Caco-2 (cell line): ENCODE data around the gene SBF1. TPM values are rescaled to one million over a fixed set of nuclear protein-coding genes. Genes with fewer than 3 reads are reported as not detected.
A peak's percentile ranks its signal among the peaks of the same experiment; 100 is the strongest.

ENCODE experiments used
- BruUV-seq: library from RNA; stranded (reverse); fragments of 400-500 nt; replicated peaks from 2 replicates; lab custom pipeline; 2021; lab: Mats Ljungman, UMichigan
- CTCF ChIA-PET: fragments of 300-600 bp; sonication (Branson Sonifier 250); formaldehyde crosslinking; loops from one replicate; lab custom pipeline; 2022; ENCODE audit warnings: antibody characterized with exemption; lab: Charles Lee
- POLR2A ChIA-PET: fragments of 300-600 bp; sonication (Branson Sonifier 250); formaldehyde crosslinking; loops from one replicate; lab custom pipeline; 2022; ENCODE audit warnings: antibody characterized with exemption; lab: Charles Lee
- DNase-seq, 2 experiments: peaks; one replicate each; pipeline versions ENCODE4 v3.0.0 to v3.0.0-alpha.2; 2020 to 2022
- H3K27me3 ChIP-seq: replicated peaks from 2 replicates; pipeline ENCODE4 v1.6.0; 2011; ENCODE audit warnings: low read length; ENCODE audit not compliant: control insufficient read depth, insufficient read depth
- H3K36me3 ChIP-seq: 2 replicates; pipeline ENCODE4 v1.5.1; 2011; ENCODE audit warnings: low read length; ENCODE audit not compliant: control insufficient read depth, insufficient read depth
- H3K4me1 ChIP-seq: fragments of 250-450 bp; sonication (Bioruptor Pico); 2 replicates; pipeline ENCODE4 v1.5.1; 2020; ENCODE audit warnings: mild to moderate bottlenecking
- H3K4me3 ChIP-seq: 2 replicates; pipeline ENCODE4 v1.5.1; 2011; ENCODE audit warnings: low read depth, mild to moderate bottlenecking, control low read depth, low read length
- H3K9me3 ChIP-seq: fragments of 250-450 bp; sonication (Bioruptor Pico); 2 replicates; pipeline ENCODE4 v1.5.1; 2020; ENCODE audit warnings: mild to moderate bottlenecking, moderate library complexity
- H3K27ac Mint-ChIP-seq: one replicate; pipeline ENCODE4 v1.8.0; 2022; ENCODE audit warnings: mixed read lengths; ENCODE audit not compliant: unreplicated experiment
- H3K27me3 Mint-ChIP-seq: one replicate; pipeline ENCODE4 v1.8.0; 2022; ENCODE audit warnings: mixed read lengths; ENCODE audit not compliant: insufficient read depth, unreplicated experiment
- H3K36me3 Mint-ChIP-seq: one replicate; pipeline ENCODE4 v1.8.0; 2022; ENCODE audit warnings: mild to moderate bottlenecking, mixed read lengths; ENCODE audit not compliant: insufficient read depth, unreplicated experiment
- H3K4me1 Mint-ChIP-seq: one replicate; pipeline ENCODE4 v1.8.0; 2022; ENCODE audit warnings: low read depth, mixed read lengths; ENCODE audit not compliant: unreplicated experiment
- H3K4me3 Mint-ChIP-seq: one replicate; pipeline ENCODE4 v1.8.0; 2022; ENCODE audit warnings: mild to moderate bottlenecking, moderate library complexity, mixed read lengths; ENCODE audit not compliant: unreplicated experiment
- H3K9me3 Mint-ChIP-seq: one replicate; pipeline ENCODE4 v1.8.0; 2022; ENCODE audit warnings: mixed read lengths; ENCODE audit not compliant: unreplicated experiment
- intact Hi-C: fragments of 100-400 bp; cut with micrococcal nuclease; formaldehyde crosslinking; loops from one replicate; pipeline ENCODE4 v1.10.0; 2022; ENCODE audit not compliant: unreplicated experiment
- total RNA-seq: library from RNA; stranded (reverse); gene quantifications from 2 replicates; pipeline ENCODE4 v1.2.3, GENCODE V29; 2022
- TF ChIP-seq, protein P1 (sequence below), 2 experiments: fragments of 200-600 bp in 1 of 2; IDR thresholded peaks; 1 replicate in 1 of 2; 2 replicates in 1 of 2; pipeline versions ENCODE4 v1.5.1 to v1.8.0; 2011 to 2022; ENCODE audit warnings: antibody characterized with exemption in 1 of 2, control low read depth in 1 of 2, inconsistent platforms in 1 of 2, low read depth in 1 of 2, low read length in 1 of 2, mild to moderate bottlenecking in 1 of 2, moderate library complexity in 1 of 2; ENCODE audit not compliant: insufficient read depth in 1 of 2, severe bottlenecking in 1 of 2, unreplicated experiment in 1 of 2

The SBF1 gene
- total RNA-seq, 1 experiment from 2014 or later, result 82.8 TPM

DNA sequence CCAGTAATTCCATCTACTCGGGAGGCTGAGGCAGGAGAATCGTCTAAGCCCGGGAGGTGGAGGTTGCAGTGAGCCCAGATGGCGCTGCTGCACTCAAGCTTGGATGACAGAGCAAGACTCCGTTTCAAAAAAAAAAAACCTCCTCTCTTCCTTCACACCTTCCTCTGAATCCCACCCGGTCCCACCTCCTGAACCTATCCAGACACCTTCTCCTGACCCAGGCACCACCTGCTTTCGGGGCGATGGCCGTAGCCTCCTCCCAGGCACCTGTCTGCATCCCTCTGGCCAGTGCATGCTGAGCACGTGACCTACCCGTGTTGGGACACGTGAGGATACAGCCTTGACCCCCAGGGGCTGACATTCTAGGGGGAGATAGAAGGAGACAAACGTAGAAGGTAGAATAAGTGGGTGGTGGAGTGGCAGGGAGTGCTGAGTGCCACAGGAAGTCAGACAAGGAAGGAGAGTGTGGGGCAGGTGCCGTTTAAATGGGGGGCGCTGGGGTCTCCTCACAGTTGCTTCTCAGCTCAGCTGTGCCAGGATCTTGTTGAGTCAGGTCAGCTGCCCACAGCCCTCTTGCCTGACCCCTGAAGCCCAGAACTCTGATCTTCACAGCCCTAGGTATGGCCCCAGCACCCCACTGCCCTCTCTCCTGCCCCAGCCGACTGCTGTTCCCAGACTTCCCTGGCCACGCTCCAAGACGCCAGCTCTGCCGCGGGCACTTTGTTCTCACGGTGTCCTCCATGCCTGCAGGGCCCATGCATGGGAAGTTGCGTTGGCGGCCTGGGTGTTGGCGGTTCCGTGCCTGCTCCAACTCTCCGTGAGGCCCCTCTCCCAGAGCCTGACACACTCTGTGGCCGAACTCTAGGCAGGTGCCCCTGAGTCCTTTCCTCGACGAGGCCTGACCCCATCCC is 10.6 kb upstream of the SBF1 start:
- BruUV-seq, result TSS peak; percentile 21

DNA sequence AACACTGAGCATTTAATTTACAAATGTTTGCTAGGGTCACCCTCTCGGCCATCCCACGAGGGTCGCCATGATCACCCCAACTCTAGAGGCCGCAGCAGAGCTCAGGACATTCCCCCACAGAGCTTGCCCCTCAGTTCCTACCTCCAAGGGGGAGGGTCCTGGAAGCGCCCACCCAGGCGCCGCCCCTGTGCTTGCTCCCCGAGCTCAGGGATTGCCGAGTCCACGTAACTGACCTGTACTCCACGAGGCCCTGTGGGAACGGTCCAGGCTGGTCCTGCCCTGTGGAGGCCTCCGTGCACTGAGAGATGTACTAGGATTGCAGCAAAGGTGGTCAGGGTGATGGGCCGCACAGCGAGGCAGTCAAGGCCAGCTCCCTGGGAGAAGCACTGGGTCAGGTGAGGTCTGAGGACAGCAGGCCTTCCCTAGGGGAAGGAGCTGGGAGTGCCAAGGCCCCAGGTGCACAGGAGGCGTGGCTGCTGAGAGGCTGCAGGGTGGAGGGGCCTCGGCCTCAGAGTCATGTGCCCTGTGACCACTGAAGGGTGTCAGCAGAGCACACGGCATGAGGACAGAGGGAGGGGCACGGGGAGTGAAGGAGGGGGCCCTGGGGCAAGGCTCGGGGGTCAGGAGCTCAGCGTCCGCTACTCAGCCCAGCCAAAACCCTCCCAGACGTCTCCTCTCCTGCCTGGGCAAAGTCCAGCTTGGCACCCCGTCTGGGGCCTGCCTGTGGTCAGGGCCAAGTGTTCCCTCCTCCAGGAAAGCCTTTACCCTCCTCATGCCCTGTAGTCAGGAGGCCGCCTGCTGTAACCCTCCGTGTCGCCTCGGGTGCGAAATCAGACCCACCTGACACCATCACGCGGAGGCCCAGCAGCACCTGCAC is 9.4 kb upstream of the SBF1 start:
- DNase-seq, result peak in 1 of 2 experiments; percentile 32
- BruUV-seq, result no TSS peak
- H3K4me3 Mint-ChIP-seq, result no peak overlapping the region
- ChIA-PET POLR2A (interaction anchor here (0.8 kb wide), 1 partner anchor 41 kb away, joined by 8 read pairs; the partner anchor contains the start of gene SCO2), CTCF (no interaction called here)
- Histone ChIP-seq H3K4me3 (no peak overlapping the region), H3K27me3 (no peaks in the 10 kb centered on the region), H3K9me3 (no peaks in the 10 kb centered on the region), H3K36me3 (no peaks in the 10 kb centered on the region), H3K4me1 (peaks cover 15% of the 10 kb centered on the region)
- intact Hi-C loops, result loop anchor here (2.0 kb wide), 1 partner anchor 15 kb away; no protein-coding TSS in a partner anchor
- no peaks in the 10 kb centered on the region for H3K9me3 Mint-ChIP-seq
- H3K36me3 Mint-ChIP-seq, result peaks cover 22% of the 10 kb centered on the region
- peaks cover 14% of the 10 kb centered on the region for H3K4me1 Mint-ChIP-seq
- TF ChIP-seq, protein P1, sequence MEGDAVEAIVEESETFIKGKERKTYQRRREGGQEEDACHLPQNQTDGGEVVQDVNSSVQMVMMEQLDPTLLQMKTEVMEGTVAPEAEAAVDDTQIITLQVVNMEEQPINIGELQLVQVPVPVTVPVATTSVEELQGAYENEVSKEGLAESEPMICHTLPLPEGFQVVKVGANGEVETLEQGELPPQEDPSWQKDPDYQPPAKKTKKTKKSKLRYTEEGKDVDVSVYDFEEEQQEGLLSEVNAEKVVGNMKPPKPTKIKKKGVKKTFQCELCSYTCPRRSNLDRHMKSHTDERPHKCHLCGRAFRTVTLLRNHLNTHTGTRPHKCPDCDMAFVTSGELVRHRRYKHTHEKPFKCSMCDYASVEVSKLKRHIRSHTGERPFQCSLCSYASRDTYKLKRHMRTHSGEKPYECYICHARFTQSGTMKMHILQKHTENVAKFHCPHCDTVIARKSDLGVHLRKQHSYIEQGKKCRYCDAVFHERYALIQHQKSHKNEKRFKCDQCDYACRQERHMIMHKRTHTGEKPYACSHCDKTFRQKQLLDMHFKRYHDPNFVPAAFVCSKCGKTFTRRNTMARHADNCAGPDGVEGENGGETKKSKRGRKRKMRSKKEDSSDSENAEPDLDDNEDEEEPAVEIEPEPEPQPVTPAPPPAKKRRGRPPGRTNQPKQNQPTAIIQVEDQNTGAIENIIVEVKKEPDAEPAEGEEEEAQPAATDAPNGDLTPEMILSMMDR (IDR thresholded peaks at IDR 0.05; ENCODE audit: insufficient read depth in 1 of 2, low read depth in 1 of 2, low read length in 1 of 2, severe bottlenecking in 1 of 2, unreplicated experiment in 1 of 2), result no peak
- no peaks in the 10 kb centered on the region for H3K27me3 Mint-ChIP-seq
- no peak overlapping the region for H3K27ac Mint-ChIP-seq

More for the DNA sequence above, 10.6 kb upstream of the SBF1 start:
- Mint-ChIP-seq H3K27ac (peak overlapping the region; percentile 66), H3K9me3 (no peaks in the 10 kb centered on the region), H3K4me3 (no peak overlapping the region), H3K4me1 (peaks cover 14% of the 10 kb centered on the region), H3K36me3 (peaks cover 22% of the 10 kb centered on the region), H3K27me3 (no peaks in the 10 kb centered on the region)
- no peak overlapping the region for H3K4me3 ChIP-seq
- H3K27me3 ChIP-seq, result no peaks in the 10 kb centered on the region
- CTCF ChIA-PET, result no interaction called here
- H3K9me3 ChIP-seq, result no peaks in the 10 kb centered on the region
- intact Hi-C loops, result loop anchor here (2.0 kb wide), 1 partner anchor 13 kb away; no protein-coding TSS in a partner anchor
- H3K4me1 ChIP-seq, result peaks cover 15% of the 10 kb centered on the region
- POLR2A ChIA-PET, result no interaction called here
- H3K36me3 ChIP-seq, result no peaks in the 10 kb centered on the region
- TF ChIP-seq, protein P1 (IDR thresholded peaks at IDR 0.05; ENCODE audit: insufficient read depth in 1 of 2, low read depth in 1 of 2, low read length in 1 of 2, severe bottlenecking in 1 of 2, unreplicated experiment in 1 of 2), result no peak
- DNase-seq, result no peak

- POLR2A ChIA-PET, result interaction anchor here (0.8 kb wide), 1 partner anchor 42 kb away, joined by 8 read pairs; the partner anchor contains the start of gene SCO2
- no TSS peak for BruUV-seq
These were observed 8.7 kb upstream of the SBF1 start for GRCh38 chr22:50483556-50483955.

More at GRCh38 chr22:50483556-50483955, 8.7 kb upstream of the SBF1 start:
- H3K36me3 Mint-ChIP-seq, result peaks cover 22% of the 10 kb centered on the region
- no peaks in the 10 kb centered on the region for H3K27me3 ChIP-seq
- no peak overlapping the region for H3K4me3 ChIP-seq
- DNase-seq, result no peak
- intact Hi-C loops, result no loop called here
- H3K4me1 ChIP-seq, result peaks cover 15% of the 10 kb centered on the region
- CTCF ChIA-PET, result no interaction called here
- H3K27me3 Mint-ChIP-seq, result no peaks in the 10 kb centered on the region
- H3K36me3 ChIP-seq, result no peaks in the 10 kb centered on the region
- no peaks in the 10 kb centered on the region for H3K9me3 ChIP-seq
- peaks cover 14% of the 10 kb centered on the region for H3K4me1 Mint-ChIP-seq
- TF ChIP-seq, protein P1 (IDR thresholded peaks at IDR 0.05; ENCODE audit: insufficient read depth in 1 of 2, low read depth in 1 of 2, low read length in 1 of 2, severe bottlenecking in 1 of 2, unreplicated experiment in 1 of 2), result no peak
- no peak overlapping the region for H3K27ac Mint-ChIP-seq
- no peak overlapping the region for H3K4me3 Mint-ChIP-seq
- H3K9me3 Mint-ChIP-seq, result no peaks in the 10 kb centered on the region
